Measurements from ENCODE around the gene MCC.

Gene MCC

GRCh38 chr5:113218200-113218599 lies 270.1 kb downstream of the MCC start:
- no peak for DNase-seq (ENCODE audit: insufficient read length, low spot score)
- FAIRE-seq: no peak
- TF ChIP-seq POLR2A (IDR thresholded peaks at IDR 0.05; ENCODE audit: low read depth, low read length): no peak

- FAIRE-seq: no peak
- DNase-seq (ENCODE audit: insufficient read length, low spot score): no peak
- no peak for TF ChIP-seq POLR2A (IDR thresholded peaks at IDR 0.05; ENCODE audit: low read depth, low read length)
These were observed 270.6 kb downstream of the MCC start for GRCh38 chr5:113217619-113218184.

DNA sequence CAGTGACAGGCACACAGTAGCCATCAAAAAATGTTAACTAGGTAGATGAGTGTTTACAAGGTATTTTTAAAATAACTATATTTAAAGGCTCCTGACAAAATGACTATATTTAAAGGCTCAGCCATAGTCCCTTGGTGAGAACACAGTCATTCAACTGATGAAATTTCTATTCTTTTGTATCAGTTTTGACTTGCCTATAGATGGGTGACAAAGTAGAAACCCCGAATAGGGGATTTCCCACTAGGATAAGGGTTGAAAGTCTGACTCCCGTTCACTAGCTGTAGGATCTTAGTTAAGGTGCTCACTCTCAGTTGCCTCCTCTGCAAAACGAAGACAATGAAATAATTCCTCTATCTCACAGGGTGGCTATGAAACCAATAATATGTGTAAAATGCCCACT lies 271.7 kb downstream of the MCC start:
- FAIRE-seq (no peak), DNase-seq (ENCODE audit: insufficient read length, low spot score) (no peak)
- TF ChIP-seq POLR2A (IDR thresholded peaks at IDR 0.05; ENCODE audit: low read depth, low read length): no peak

DNA sequence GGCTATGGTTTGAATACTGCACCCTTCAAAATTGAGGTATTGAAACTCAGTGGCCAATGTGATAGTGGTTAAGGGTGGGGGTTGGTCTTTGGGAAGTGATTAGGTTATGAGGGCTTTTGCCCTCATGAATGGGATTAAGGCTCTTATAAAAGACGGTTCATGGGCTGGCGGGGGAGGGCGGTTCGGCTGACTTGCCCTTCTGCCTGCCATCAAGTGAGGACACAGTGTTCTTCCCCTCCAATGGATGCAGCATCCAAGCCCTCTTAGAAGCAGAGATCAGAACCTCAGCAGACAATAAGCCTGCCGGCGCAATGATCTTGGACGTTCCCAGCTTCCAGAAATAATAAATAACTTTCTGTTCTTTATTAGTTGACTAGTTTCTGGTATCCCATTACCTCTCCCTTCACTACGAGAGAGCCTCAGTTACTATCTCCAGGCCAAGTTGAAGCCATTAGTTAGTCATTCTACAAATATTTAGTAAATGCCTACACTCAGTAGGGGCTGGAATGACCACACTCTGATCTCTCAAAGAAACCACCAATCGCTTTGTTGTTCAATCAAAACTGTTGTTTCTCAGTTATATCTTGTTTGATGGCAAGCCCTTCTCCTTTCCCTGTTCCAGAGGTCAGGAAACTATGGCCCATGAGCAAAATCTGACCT lies 272.7 kb downstream of the MCC start:
- FAIRE-seq: no peak
- peak; percentile 25 for DNase-seq (ENCODE audit: insufficient read length, low spot score)
- no peak for TF ChIP-seq POLR2A (IDR thresholded peaks at IDR 0.05; ENCODE audit: low read depth, low read length)

GRCh38 chr5:113214606-113215323 lies 273.5 kb downstream of the MCC start:
- no peak for DNase-seq (ENCODE audit: insufficient read length, low spot score)
- TF ChIP-seq POLR2A (IDR thresholded peaks at IDR 0.05; ENCODE audit: low read depth, low read length): no peak
- no peak for FAIRE-seq

DNA sequence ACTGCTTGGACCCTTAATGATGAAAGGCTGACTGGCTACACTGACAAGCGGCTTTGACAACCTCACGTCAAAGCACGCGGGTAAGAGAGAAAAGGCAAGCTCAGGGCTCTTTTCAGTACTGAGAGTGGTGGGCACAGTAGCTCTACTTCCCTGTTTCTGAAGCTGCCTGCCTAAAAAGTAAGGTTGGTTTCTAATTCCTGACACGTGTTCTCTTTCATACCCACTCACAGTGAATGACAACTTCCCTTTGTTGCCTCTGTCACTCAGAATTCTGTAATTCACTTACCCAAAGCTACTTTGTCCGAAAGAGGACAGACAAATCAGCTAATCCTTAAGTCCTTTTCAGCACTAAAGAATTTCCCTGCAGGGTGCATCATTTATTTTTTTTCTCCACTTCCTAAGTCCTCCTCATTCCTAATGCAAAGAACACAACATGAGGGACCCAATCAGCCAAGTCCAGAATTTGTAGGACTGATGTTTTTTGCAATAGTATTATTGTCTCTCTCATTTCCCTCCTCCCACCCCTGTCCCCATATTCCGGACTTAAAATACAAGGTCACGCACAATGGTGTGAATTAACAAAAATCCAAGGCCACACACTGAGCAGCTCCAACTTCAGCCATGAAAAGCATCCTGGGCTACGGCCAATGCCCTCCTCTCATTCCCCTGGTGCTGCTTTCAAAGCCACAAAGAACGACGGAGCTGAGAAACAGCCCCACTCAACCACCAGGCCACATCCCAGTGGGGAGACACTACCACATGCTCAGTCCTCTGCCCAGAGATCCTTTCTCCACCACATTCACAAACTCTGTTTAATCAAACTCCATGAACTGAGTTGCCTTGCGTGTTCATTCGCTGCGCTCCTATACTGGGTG lies 274.5 kb downstream of the MCC start:
- no peak for TF ChIP-seq POLR2A (IDR thresholded peaks at IDR 0.05; ENCODE audit: low read depth, low read length)
- no peak for DNase-seq (ENCODE audit: insufficient read length, low spot score)
- FAIRE-seq: no peak

GRCh38 chr5:113212244-113212920 lies 275.9 kb downstream of the MCC start:
- FAIRE-seq: peak; percentile 67
- DNase-seq (ENCODE audit: insufficient read length, low spot score): no peak
- TF ChIP-seq POLR2A (IDR thresholded peaks at IDR 0.05; ENCODE audit: low read depth, low read length): no peak

GRCh38 chr5:113209498-113209897 lies 278.8 kb downstream of the MCC start:
- no peak for TF ChIP-seq POLR2A (IDR thresholded peaks at IDR 0.05; ENCODE audit: low read depth, low read length)
- FAIRE-seq (no peak), DNase-seq (ENCODE audit: insufficient read length, low spot score) (no peak)

GRCh38 chr5:113205807-113206206 lies 282.4 kb downstream of the MCC start:
- DNase-seq (ENCODE audit: insufficient read length, low spot score): no peak
- no peak for FAIRE-seq
- TF ChIP-seq POLR2A (IDR thresholded peaks at IDR 0.05; ENCODE audit: low read depth, low read length): no peak

DNA sequence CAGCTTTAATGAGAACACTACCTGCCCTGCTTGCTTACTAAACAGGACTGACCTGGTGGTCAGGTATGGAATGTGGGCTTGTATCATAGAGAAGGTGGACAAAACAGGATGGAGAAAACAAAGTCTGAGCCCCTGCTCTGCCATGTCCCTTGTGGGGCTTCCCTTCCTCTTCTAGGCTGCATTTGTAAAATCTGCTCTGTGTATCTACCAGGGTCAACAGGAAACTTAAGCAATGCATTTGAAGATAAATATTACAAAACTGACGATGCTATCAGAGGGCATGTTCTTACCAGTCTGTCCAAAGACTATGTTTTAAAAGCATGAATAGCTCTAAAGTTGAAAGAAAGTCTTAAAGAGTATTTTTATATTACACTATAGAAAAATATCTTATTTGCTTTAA lies 282.9 kb downstream of the MCC start:
- no peak for TF ChIP-seq POLR2A (IDR thresholded peaks at IDR 0.05; ENCODE audit: low read depth, low read length)
- FAIRE-seq (no peak), DNase-seq (ENCODE audit: insufficient read length, low spot score) (no peak)

GRCh38 chr5:113204525-113205161 lies 283.6 kb downstream of the MCC start:
- DNase-seq (ENCODE audit: insufficient read length, low spot score): no peak
- FAIRE-seq: no peak

GRCh38 chr5:113203916-113204315 lies 284.3 kb downstream of the MCC start:
- no peak for TF ChIP-seq POLR2A (IDR thresholded peaks at IDR 0.05; ENCODE audit: low read depth, low read length)
- no peak for DNase-seq (ENCODE audit: insufficient read length, low spot score)
- no peak for FAIRE-seq

More at GRCh38 chr5:113204525-113205161, 283.6 kb downstream of the MCC start:
- no peak for TF ChIP-seq POLR2A (IDR thresholded peaks at IDR 0.05; ENCODE audit: low read depth, low read length)

Data from H54 (cell line).